CD4-positive, alpha-beta memory T cell (primary cell): ENCODE measurements around the gene SESN1. TPM values are rescaled to one million over a fixed set of nuclear protein-coding genes. Genes with fewer than 3 reads are reported as not detected.
A peak's percentile ranks its signal among the peaks of the same experiment; 100 is the strongest.

ENCODE experiments used
- CTCF ChIA-PET: fragments of 350-600 bp; sonication (Branson Sonifier 250); formaldehyde crosslinking; loops from one replicate; lab custom pipeline; 2021; ENCODE audit warnings: inconsistent platforms; ENCODE audit not compliant: partially characterized antibody; lab: Charles Lee
- POLR2A ChIA-PET: fragments of 350-600 bp; sonication (Branson Sonifier 250); formaldehyde crosslinking; loops from one replicate; lab custom pipeline; 2021; ENCODE audit not compliant: partially characterized antibody; lab: Charles Lee
- DNase-seq, 5 donors: peaks; one replicate each; pipeline versions ENCODE4 v3.0.0 to v3.0.0-alpha.2; 2020 to 2022; ENCODE audit warnings: mixed read lengths in 1 of 5
- H3K27ac ChIP-seq: one replicate; pipeline ENCODE4 v1.7.0; 2013; ENCODE audit warnings: low read depth, low read length
- H3K27me3 ChIP-seq: 2 replicates; pipeline ENCODE4 v1.7.0; 2013; ENCODE audit warnings: mild to moderate bottlenecking, low read length, moderate library complexity; ENCODE audit not compliant: insufficient read depth
- H3K36me3 ChIP-seq: 2 replicates; pipeline ENCODE4 v1.7.0; 2013; ENCODE audit warnings: mild to moderate bottlenecking, low read length, moderate library complexity; ENCODE audit not compliant: insufficient read depth
- H3K4me1 ChIP-seq: 2 replicates; pipeline ENCODE4 v1.7.0; 2013; ENCODE audit warnings: mild to moderate bottlenecking, low read length, moderate library complexity; ENCODE audit not compliant: insufficient read depth
- H3K4me3 ChIP-seq, 2 donors: one replicate each; pipeline ENCODE4 v1.7.0; 2013; ENCODE audit warnings: low read length in 2 of 2, mild to moderate bottlenecking in 1 of 2
- H3K9me3 ChIP-seq, 2 donors: one replicate each; pipeline ENCODE4 v1.7.0; 2013; ENCODE audit warnings: low read length in 2 of 2, control low read depth in 1 of 2; ENCODE audit not compliant: control insufficient read depth in 1 of 2
- H3K27ac Mint-ChIP-seq, 7 donors: one replicate each; pipeline ENCODE4 v1.8.0; 2020 to 2021; ENCODE audit warnings: mixed read lengths in 7 of 7, mild to moderate bottlenecking in 6 of 7, inconsistent platforms in 3 of 7, moderate library complexity in 3 of 7
- H3K27me3 Mint-ChIP-seq, 2 donors: one replicate each; pipeline ENCODE4 v1.8.0; 2020 to 2021; ENCODE audit warnings: mixed read lengths in 2 of 2
- H3K36me3 Mint-ChIP-seq, 2 donors: one replicate each; pipeline ENCODE4 v1.8.0; 2020 to 2021; ENCODE audit warnings: mixed read lengths in 2 of 2, inconsistent platforms in 1 of 2, mild to moderate bottlenecking in 1 of 2
- H3K4me1 Mint-ChIP-seq, 4 donors: one replicate each; pipeline ENCODE4 v1.8.0; 2020 to 2021; ENCODE audit warnings: mixed read lengths in 4 of 4, mild to moderate bottlenecking in 1 of 4
- H3K4me3 Mint-ChIP-seq, 8 donors: one replicate each; pipeline ENCODE4 v1.8.0; 2020 to 2021; ENCODE audit warnings: mixed read lengths in 8 of 8, mild to moderate bottlenecking in 7 of 8, moderate library complexity in 6 of 8, inconsistent platforms in 3 of 8
- H3K9me3 Mint-ChIP-seq, 8 donors: one replicate each; pipeline ENCODE4 v1.8.0; 2020 to 2021; ENCODE audit warnings: mixed read lengths in 8 of 8, mild to moderate bottlenecking in 5 of 8, inconsistent platforms in 3 of 8, moderate library complexity in 1 of 8
- intact Hi-C: fragments of 100-400 bp; cut with micrococcal nuclease; formaldehyde crosslinking; loops from one replicate; pipeline ENCODE4 v1.15.1; 2023
- polyA plus RNA-seq, 2 donors: library from polyadenylated mRNA; unstranded; fragments of 300-500 nt; fragmentation: Illumina TruSeq; gene quantifications; one replicate each; pipeline ENCODE4 v1.2.3, GENCODE V29; 2021
- total RNA-seq, 2 experiments: library from RNA; stranded (reverse); gene quantifications; one replicate each; pipeline ENCODE4 v1.2.3, GENCODE V29; 2021

The SESN1 gene
- total and polyA plus RNA-seq, 4 experiments from 2014 or later = 37.0 to 51.7 (median 46.5) TPM

DNA sequence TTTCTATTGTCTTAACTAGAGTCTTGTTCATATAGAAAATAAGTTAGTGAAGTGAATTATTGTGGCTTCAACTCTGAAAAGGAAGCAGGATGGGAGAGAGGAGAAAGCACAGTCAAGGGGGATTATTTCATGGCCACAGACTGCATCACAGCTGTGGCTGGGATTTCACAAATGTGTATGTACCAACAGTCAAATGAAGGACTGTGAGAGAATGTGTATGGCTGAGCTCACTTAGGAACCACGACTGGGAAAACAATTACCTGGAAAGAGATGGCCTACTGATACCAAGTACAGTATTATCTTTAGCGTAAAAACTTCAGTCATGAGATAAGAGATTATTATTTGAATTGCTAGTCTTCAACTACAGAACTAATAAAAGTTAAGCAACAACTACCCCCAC lies 54.9 kb downstream of the SESN1 start:
- H3K36me3 Mint-ChIP-seq = peaks cover 0 to 3% of the 10 kb centered on the region in 2 donors
- no peaks in the 10 kb centered on the region for H3K27me3 ChIP-seq
- H3K9me3 Mint-ChIP-seq = no peaks in the 10 kb centered on the region
- CTCF ChIA-PET = no interaction called here
- peaks cover 25 to 51% (median 33%) of the 10 kb centered on the region in 4 donors for H3K4me1 Mint-ChIP-seq
- POLR2A ChIA-PET = interaction anchor here (1.0 to 1.4 kb wide), 3 partner anchors 12 to 481 kb away, joined by 3 to 4 read pairs (median 3); no protein-coding TSS in a partner anchor
- H3K4me1 ChIP-seq = peaks cover 21% of the 10 kb centered on the region
- H3K9me3 ChIP-seq = no peaks in the 10 kb centered on the region
- no peak overlapping the region for H3K4me3 Mint-ChIP-seq
- H3K27ac ChIP-seq = no peak overlapping the region
- intact Hi-C loops = no loop called here
- no peaks in the 10 kb centered on the region for H3K36me3 ChIP-seq
- peak overlapping the region in 1 of 7 donors; percentile 9 for H3K27ac Mint-ChIP-seq
- H3K27me3 Mint-ChIP-seq = no peaks in the 10 kb centered on the region
- no peak overlapping the region for H3K4me3 ChIP-seq
- DNase-seq = no peak

DNA sequence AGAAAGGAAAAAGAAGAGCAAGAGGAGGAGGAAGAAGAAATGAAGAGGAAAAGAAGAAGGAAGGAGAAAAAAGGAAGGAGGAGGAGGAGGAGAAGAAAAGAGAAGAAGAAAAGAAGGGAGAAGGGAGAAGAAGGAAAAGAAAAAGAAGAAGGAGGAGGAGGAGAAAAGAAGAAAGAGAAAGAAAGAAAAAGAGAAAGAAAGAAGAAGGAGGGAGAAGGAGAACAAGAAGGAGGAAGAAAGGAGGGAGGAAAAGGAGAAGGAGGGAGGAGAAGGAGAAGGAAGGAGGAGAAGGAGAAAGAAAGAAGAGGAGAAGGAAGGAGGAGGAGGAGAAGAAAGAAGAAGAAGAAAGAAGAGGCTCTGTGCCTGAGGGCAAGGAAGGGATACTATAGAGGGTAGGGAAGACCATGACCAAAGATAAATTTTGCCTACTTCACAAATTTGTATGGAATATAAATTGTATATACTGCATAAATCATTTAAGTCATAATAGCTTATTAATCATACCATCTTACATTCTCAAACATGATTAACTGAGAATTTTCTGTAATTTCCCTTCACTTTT lies 55.7 kb downstream of the SESN1 start:
- Mint-ChIP-seq H3K27me3 (no peaks in the 10 kb centered on the region), H3K4me3 (no peak overlapping the region), H3K36me3 (peaks cover 0 to 3% of the 10 kb centered on the region in 2 donors), H3K27ac (peak overlapping the region in 6 of 7 donors; percentile 9 to 88 (median 58)), H3K9me3 (no peaks in the 10 kb centered on the region), H3K4me1 (peaks cover 25 to 55% (median 34%) of the 10 kb centered on the region in 4 donors)
- H3K36me3 ChIP-seq = no peaks in the 10 kb centered on the region
- no peaks in the 10 kb centered on the region for H3K9me3 ChIP-seq
- CTCF ChIA-PET = interaction anchor here (0.6 to 5.0 kb wide), 3 partner anchors 10 to 116 kb away, joined by 3 to 40 read pairs (median 3); no protein-coding TSS in a partner anchor
- H3K27ac ChIP-seq = no peak overlapping the region
- H3K4me3 ChIP-seq = no peak overlapping the region
- POLR2A ChIA-PET = interaction anchor here (0.7 to 4.8 kb wide), 4 partner anchors 20 to 480 kb away, joined by 3 to 59 read pairs (median 4); no protein-coding TSS in a partner anchor
- intact Hi-C loops = no loop called here
- H3K4me1 ChIP-seq = peaks cover 25% of the 10 kb centered on the region
- no peak for DNase-seq
- H3K27me3 ChIP-seq = no peaks in the 10 kb centered on the region

DNA sequence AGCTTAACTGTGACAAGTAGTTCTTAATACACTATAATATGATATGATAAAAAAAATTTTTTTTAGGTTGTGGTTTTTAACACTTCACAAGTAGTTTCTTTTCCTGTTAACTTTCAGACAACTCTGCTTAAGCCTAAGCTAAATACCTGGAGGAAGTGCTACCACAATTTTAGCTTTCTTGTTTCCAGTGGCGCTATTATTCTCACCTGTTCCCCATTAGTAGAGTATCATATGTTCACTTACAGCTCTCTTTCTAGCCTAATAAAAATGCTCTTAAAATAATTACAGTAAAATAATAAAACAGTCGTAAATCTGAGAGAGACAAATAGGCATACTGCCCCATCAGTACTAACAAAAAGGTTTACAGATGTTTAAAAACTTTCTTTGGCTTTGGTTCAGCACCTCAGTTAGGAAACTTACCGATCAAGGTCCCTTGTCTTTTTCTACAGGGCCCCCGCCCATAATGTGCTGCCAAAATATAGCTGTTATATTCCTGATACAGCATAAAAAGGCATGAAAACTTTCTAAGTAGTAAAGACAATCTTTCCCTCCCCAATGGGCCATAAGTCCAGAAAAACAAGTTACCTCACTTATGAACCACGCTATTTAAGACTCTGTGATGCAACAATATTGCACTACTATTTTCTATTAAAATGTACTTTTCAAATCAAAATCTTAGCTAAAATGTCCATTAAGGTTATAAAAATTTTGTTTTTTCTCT lies 57.9 kb downstream of the SESN1 start:
- Mint-ChIP-seq H3K27me3 (no peaks in the 10 kb centered on the region), H3K4me3 (peak overlapping the region in 7 of 8 donors; percentile 2 to 72 (median 55)), H3K27ac (peak overlapping the region; percentile 19 to 90 (median 74)), H3K9me3 (no peaks in the 10 kb centered on the region), H3K36me3 (peaks cover 0 to 3% of the 10 kb centered on the region in 2 donors), H3K4me1 (peaks cover 31 to 69% (median 42%) of the 10 kb centered on the region in 4 donors)
- Histone ChIP-seq H3K27me3 (no peaks in the 10 kb centered on the region), H3K9me3 (no peaks in the 10 kb centered on the region), H3K4me3 (no peak overlapping the region), H3K36me3 (no peaks in the 10 kb centered on the region), H3K4me1 (peaks cover 30% of the 10 kb centered on the region), H3K27ac (no peak overlapping the region)
- intact Hi-C loops = no loop called here
- ChIA-PET POLR2A (interaction anchor here (0.8 to 4.8 kb wide), 13 partner anchors 12 to 477 kb away, joined by 3 to 59 read pairs (median 5); partner anchors contain the start of genes CD164, CEP57L1, FOXO3 and MICAL1), CTCF (interaction anchor here (1.1 to 5.0 kb wide), 9 partner anchors 8 to 495 kb away, joined by 3 to 40 read pairs (median 4); no protein-coding TSS in a partner anchor)
- DNase-seq = peak in 4 of 5 donors; percentile 21 to 38 (median 34)

GRCh38 chr6:109034526-109034925 lies 60.1 kb downstream of the SESN1 start:
- H3K9me3 ChIP-seq = no peaks in the 10 kb centered on the region
- H3K4me3 Mint-ChIP-seq = peak overlapping the region in 1 of 8 donors; percentile 9
- no peaks in the 10 kb centered on the region for H3K27me3 Mint-ChIP-seq
- peaks cover 30% of the 10 kb centered on the region for H3K4me1 ChIP-seq
- H3K27ac ChIP-seq = no peak overlapping the region
- no peaks in the 10 kb centered on the region for H3K27me3 ChIP-seq
- CTCF ChIA-PET = interaction anchor here (1.3 to 5.0 kb wide), 2 partner anchors 20 to 38 kb away, joined by 3 to 40 read pairs; no protein-coding TSS in a partner anchor
- no peaks in the 10 kb centered on the region for H3K9me3 Mint-ChIP-seq
- DNase-seq = no peak
- peak overlapping the region in 1 of 7 donors; percentile 46 for H3K27ac Mint-ChIP-seq
- H3K36me3 ChIP-seq = no peaks in the 10 kb centered on the region
- no peak overlapping the region for H3K4me3 ChIP-seq
- POLR2A ChIA-PET = interaction anchor here (0.7 to 4.8 kb wide), 4 partner anchors 25 to 476 kb away, joined by 3 to 59 read pairs (median 22); no protein-coding TSS in a partner anchor
- intact Hi-C loops = no loop called here
- peaks cover 30 to 71% (median 40%) of the 10 kb centered on the region in 4 donors for H3K4me1 Mint-ChIP-seq
- H3K36me3 Mint-ChIP-seq = no peaks in the 10 kb centered on the region

DNA sequence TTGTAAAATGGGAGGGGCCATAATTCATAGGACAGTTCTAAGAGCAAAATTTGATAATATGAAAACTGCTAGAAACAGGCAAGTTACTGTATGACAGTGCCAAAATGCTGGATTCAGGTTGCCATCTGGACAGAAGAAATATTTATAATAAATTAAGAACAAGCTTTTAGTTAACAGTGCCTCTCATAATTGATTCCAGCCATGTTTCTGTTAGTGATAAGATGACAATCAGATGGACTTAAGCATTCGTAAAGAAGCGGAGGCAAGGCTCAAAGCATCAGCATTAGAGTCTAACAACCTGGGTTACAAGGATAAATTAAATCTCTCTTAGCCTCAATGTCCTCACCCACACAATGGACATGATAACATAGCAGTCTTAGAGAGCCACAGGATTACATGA lies 61.0 kb downstream of the SESN1 start:
- peak overlapping the region in 1 of 7 donors; percentile 1 for H3K27ac Mint-ChIP-seq
- Histone ChIP-seq H3K36me3 (no peaks in the 10 kb centered on the region), H3K9me3 (no peaks in the 10 kb centered on the region), H3K27ac (no peak overlapping the region), H3K4me3 (no peak overlapping the region), H3K4me1 (peaks cover 30% of the 10 kb centered on the region), H3K27me3 (no peaks in the 10 kb centered on the region)
- POLR2A ChIA-PET = interaction anchor here (1.5 kb wide), 1 partner anchor 26 kb away, joined by 3 read pairs; no protein-coding TSS in a partner anchor
- no peaks in the 10 kb centered on the region for H3K9me3 Mint-ChIP-seq
- no peak overlapping the region for H3K4me3 Mint-ChIP-seq
- no peak for DNase-seq
- peaks cover 27 to 68% (median 38%) of the 10 kb centered on the region in 4 donors for H3K4me1 Mint-ChIP-seq
- intact Hi-C loops = no loop called here
- H3K27me3 Mint-ChIP-seq = no peaks in the 10 kb centered on the region
- CTCF ChIA-PET = no interaction called here
- H3K36me3 Mint-ChIP-seq = no peaks in the 10 kb centered on the region

GRCh38 chr6:109031416-109031815 lies 63.2 kb downstream of the SESN1 start:
- ChIA-PET POLR2A (no interaction called here), CTCF (interaction anchor here (1.0 kb wide), 1 partner anchor 10 kb away, joined by 4 read pairs; no protein-coding TSS in a partner anchor)
- intact Hi-C loops = no loop called here
- no peak overlapping the region for H3K4me3 ChIP-seq
- H3K27me3 ChIP-seq = no peaks in the 10 kb centered on the region
- H3K9me3 ChIP-seq = no peaks in the 10 kb centered on the region
- H3K36me3 ChIP-seq = no peaks in the 10 kb centered on the region
- Mint-ChIP-seq H3K4me3 (no peak overlapping the region), H3K36me3 (no peaks in the 10 kb centered on the region), H3K9me3 (no peaks in the 10 kb centered on the region), H3K4me1 (peaks cover 17 to 50% (median 25%) of the 10 kb centered on the region in 4 donors), H3K27me3 (no peaks in the 10 kb centered on the region), H3K27ac (no peak overlapping the region)
- H3K27ac ChIP-seq = no peak overlapping the region
- H3K4me1 ChIP-seq = peaks cover 19% of the 10 kb centered on the region
- DNase-seq = no peak

GRCh38 chr6:109029313-109029712 lies 65.3 kb downstream of the SESN1 start:
- no peak overlapping the region for H3K27ac ChIP-seq
- Mint-ChIP-seq H3K4me1 (peaks cover 19 to 43% (median 27%) of the 10 kb centered on the region in 4 donors), H3K27ac (no peak overlapping the region), H3K4me3 (peak overlapping the region in 2 of 8 donors; percentile 8 to 29), H3K27me3 (no peaks in the 10 kb centered on the region), H3K36me3 (no peaks in the 10 kb centered on the region), H3K9me3 (no peaks in the 10 kb centered on the region)
- H3K27me3 ChIP-seq = no peaks in the 10 kb centered on the region
- POLR2A ChIA-PET = interaction anchor here (0.6 kb wide), 1 partner anchor 493 kb away, joined by 4 read pairs; no protein-coding TSS in a partner anchor
- peaks cover 4% of the 10 kb centered on the region for H3K4me1 ChIP-seq
- H3K36me3 ChIP-seq = no peaks in the 10 kb centered on the region
- DNase-seq = no peak
- no peak overlapping the region for H3K4me3 ChIP-seq
- CTCF ChIA-PET = no interaction called here
- intact Hi-C loops = no loop called here
- no peaks in the 10 kb centered on the region for H3K9me3 ChIP-seq
